CD14-positive monocyte (primary cell): ENCODE results near the gene LRP1. TPM values are rescaled to one million over a fixed set of nuclear protein-coding genes. Genes with fewer than 3 reads are reported as not detected.

ENCODE experiments used
- DNase-seq, 3 donors: peaks; one replicate each; pipeline ENCODE4 v3.0.0-alpha.2; 2011 to 2022
- H2AFZ ChIP-seq: 2 replicates; pipeline ENCODE4 v1.6.0; 2012; ENCODE audit warnings: mild to moderate bottlenecking, low read depth, low read length, inconsistent platforms; ENCODE audit not compliant: insufficient read depth, poor library complexity, severe bottlenecking
- H3K27ac ChIP-seq, 2 donors: 1 replicate in 1 of 2; 2 replicates in 1 of 2; pipeline ENCODE4 v1.5.1; 2012 to 2013; ENCODE audit warnings: low read length in 2 of 2, control low read depth in 1 of 2, inconsistent platforms in 1 of 2, low read depth in 1 of 2, mild to moderate bottlenecking in 1 of 2
- H3K27me3 ChIP-seq, 2 donors: one replicate each; pipeline versions ENCODE4 v1.6.0 to v1.6.1; 2011 to 2013; ENCODE audit warnings: low read length in 2 of 2; ENCODE audit not compliant: control insufficient read depth in 2 of 2, insufficient read depth in 2 of 2
- H3K36me3 ChIP-seq, 2 donors: replicated peaks in 1 of 2; 1 replicate in 1 of 2; 2 replicates in 1 of 2; pipeline versions ENCODE4 v1.5.1 to v1.6.1; 2012 to 2013; ENCODE audit warnings: low read length in 2 of 2, control low read depth in 1 of 2, inconsistent platforms in 1 of 2, mild to moderate bottlenecking in 1 of 2; ENCODE audit not compliant: insufficient read depth in 2 of 2, control insufficient read depth in 1 of 2
- H3K4me1 ChIP-seq, 2 donors: 1 replicate in 1 of 2; 2 replicates in 1 of 2; pipeline versions ENCODE4 v1.5.1 to v1.6.1; 2012 to 2013; ENCODE audit warnings: low read length in 2 of 2, control low read depth in 1 of 2, inconsistent platforms in 1 of 2, mild to moderate bottlenecking in 1 of 2, moderate library complexity in 1 of 2; ENCODE audit not compliant: insufficient read depth in 2 of 2, control insufficient read depth in 1 of 2
- H3K4me2 ChIP-seq: replicated peaks from 2 replicates; pipeline ENCODE3; 2012; ENCODE audit warnings: low read length, moderate library complexity, mild to moderate bottlenecking; ENCODE audit not compliant: poor library complexity, severe bottlenecking; ENCODE audit errors: extremely low read depth
- H3K4me3 ChIP-seq, 3 experiments: fragments of 200-600 bp in 1 of 3; sonication (generic) in 1 of 3; replicated peaks in 1 of 3; 1 replicate in 2 of 3; 2 replicates in 1 of 3; pipeline ENCODE4 v1.5.1; 2011 to 2013; ENCODE audit warnings: low read length in 3 of 3, mild to moderate bottlenecking in 3 of 3, control low read depth in 2 of 3, low read depth in 2 of 3, inconsistent platforms in 1 of 3, moderate library complexity in 1 of 3
- H3K79me2 ChIP-seq: 2 replicates; pipeline ENCODE4 v1.6.0; 2012; ENCODE audit warnings: mild to moderate bottlenecking, control low read depth, inconsistent platforms, low read length, moderate library complexity; ENCODE audit not compliant: insufficient read depth
- H3K9ac ChIP-seq: 2 replicates; pipeline ENCODE4 v1.6.0; 2017; ENCODE audit warnings: low read length, mild to moderate bottlenecking; ENCODE audit not compliant: insufficient read depth, poor library complexity, severe bottlenecking
- H3K9me3 ChIP-seq, 2 donors: replicated peaks in 1 of 2; 1 replicate in 1 of 2; 2 replicates in 1 of 2; pipeline versions ENCODE4 v1.5.1 to v1.6.1; 2012 to 2013; ENCODE audit warnings: low read length in 2 of 2, control low read depth in 1 of 2; ENCODE audit not compliant: control insufficient read depth in 1 of 2, insufficient read depth in 1 of 2
- H4K20me1 ChIP-seq: 2 replicates; pipeline ENCODE4 v1.6.0; 2012; ENCODE audit warnings: mild to moderate bottlenecking, low read length, control low read depth, moderate library complexity; ENCODE audit not compliant: insufficient read depth
- H3K27ac Mint-ChIP-seq, 7 donors: one replicate each; pipeline ENCODE4 v1.8.0; 2020; ENCODE audit warnings: mild to moderate bottlenecking in 7 of 7, mixed read lengths in 7 of 7, moderate library complexity in 6 of 7, inconsistent platforms in 2 of 7
- H3K27me3 Mint-ChIP-seq, 3 donors: one replicate each; pipeline ENCODE4 v1.8.0; 2021 to 2022; ENCODE audit warnings: low read depth in 3 of 3, mild to moderate bottlenecking in 3 of 3, mixed read lengths in 3 of 3, moderate library complexity in 3 of 3, inconsistent platforms in 1 of 3
- H3K36me3 Mint-ChIP-seq, 2 donors: one replicate each; pipeline ENCODE4 v1.8.0; 2020; ENCODE audit warnings: mixed read lengths in 2 of 2, inconsistent platforms in 1 of 2, mild to moderate bottlenecking in 1 of 2
- H3K4me1 Mint-ChIP-seq: one replicate; pipeline ENCODE4 v1.8.0; 2020; ENCODE audit warnings: mild to moderate bottlenecking, mixed read lengths
- H3K4me3 Mint-ChIP-seq, 2 donors: one replicate each; pipeline ENCODE4 v1.8.0; 2020; ENCODE audit warnings: mild to moderate bottlenecking in 2 of 2, mixed read lengths in 2 of 2, moderate library complexity in 1 of 2
- H3K9me3 Mint-ChIP-seq, 7 donors: one replicate each; pipeline ENCODE4 v1.8.0; 2020 to 2022; ENCODE audit warnings: mixed read lengths in 7 of 7, mild to moderate bottlenecking in 6 of 7, moderate library complexity in 6 of 7, inconsistent platforms in 2 of 7
- WGBS: methylation state at CpG from one replicate; pipeline ENCODE4 v1.1.5; 2013; ENCODE audit warnings: missing lambda C conversion rate; ENCODE audit not compliant: insufficient coverage; 5-methylcytosine and 5-hydroxymethylcytosine counted together
- intact Hi-C, 2 donors: fragments of 100-400 bp; cut with micrococcal nuclease; formaldehyde crosslinking; loops; one replicate each; pipeline versions ENCODE4 v1.15.0 to v1.15.1; 2023
- polyA plus RNA-seq, 3 donors: library from polyadenylated mRNA; depleted of rRNA in 1 of 3; unstranded in 2 of 3; stranded (reverse) in 1 of 3; fragments of 300-500 nt in 2 of 3; fragments of >200 nt in 1 of 3; fragmentation: Illumina TruSeq in 2 of 3; gene quantifications; 1 replicate in 2 of 3; 2 replicates in 1 of 3; pipeline ENCODE4 v1.2.3, GENCODE V29; 2012 to 2021
- TF ChIP-seq, protein P1 (sequence below): fragments of 200-600 bp; IDR thresholded peaks from one replicate; pipeline ENCODE4 v1.8.0; 2022; ENCODE audit warnings: antibody characterized with exemption, mild to moderate bottlenecking

Gene LRP1
- polyA plus RNA-seq, 3 donors, result 5.5 to 246 (median 10.5) TPM

DNA sequence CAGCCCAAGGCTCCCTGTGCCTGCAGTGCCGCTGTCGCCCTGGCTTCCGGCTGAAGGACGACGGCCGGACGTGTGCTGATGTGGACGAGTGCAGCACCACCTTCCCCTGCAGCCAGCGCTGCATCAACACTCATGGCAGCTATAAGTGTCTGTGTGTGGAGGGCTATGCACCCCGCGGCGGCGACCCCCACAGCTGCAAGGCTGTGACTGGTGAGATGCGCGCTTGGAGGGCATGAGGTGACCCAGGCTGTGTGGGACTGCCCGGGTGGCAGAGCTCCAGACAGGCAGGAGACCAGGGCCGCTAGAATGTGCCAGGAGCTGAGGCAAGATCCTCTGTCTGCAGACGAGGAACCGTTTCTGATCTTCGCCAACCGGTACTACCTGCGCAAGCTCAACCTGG, 68.7 kb downstream of the LRP1 start:
- DNase-seq, result no peak
- Histone ChIP-seq H3K27me3 (no peaks in the 10 kb centered on the region), H3K4me3 (no peak overlapping the region), H2AFZ (no peak overlapping the region), H3K9me3 (no peaks in the 10 kb centered on the region), H3K27ac (no peak overlapping the region), H3K36me3 (peaks cover 100% of the 10 kb centered on the region in 2 donors), H3K9ac (no peak overlapping the region), H3K79me2 (no peaks in the 10 kb centered on the region), H3K4me2 (no peak overlapping the region), H3K4me1 (no peaks in the 10 kb centered on the region), H4K20me1 (peaks cover 98% of the 10 kb centered on the region)
- Mint-ChIP-seq H3K4me3 (no peak overlapping the region), H3K4me1 (no peaks in the 10 kb centered on the region), H3K27me3 (peaks cover 1 to 20% (median 5%) of the 10 kb centered on the region in 3 donors), H3K36me3 (peaks cover 97 to 100% of the 10 kb centered on the region in 2 donors), H3K27ac (no peak overlapping the region), H3K9me3 (peaks cover 0 to 3% (median 0%) of the 10 kb centered on the region in 7 donors)
- intact Hi-C loops, result no loop called here
- WGBS, result 98% methylated on average over 21 of the region's 22 CpGs
- TF ChIP-seq, protein P1, sequence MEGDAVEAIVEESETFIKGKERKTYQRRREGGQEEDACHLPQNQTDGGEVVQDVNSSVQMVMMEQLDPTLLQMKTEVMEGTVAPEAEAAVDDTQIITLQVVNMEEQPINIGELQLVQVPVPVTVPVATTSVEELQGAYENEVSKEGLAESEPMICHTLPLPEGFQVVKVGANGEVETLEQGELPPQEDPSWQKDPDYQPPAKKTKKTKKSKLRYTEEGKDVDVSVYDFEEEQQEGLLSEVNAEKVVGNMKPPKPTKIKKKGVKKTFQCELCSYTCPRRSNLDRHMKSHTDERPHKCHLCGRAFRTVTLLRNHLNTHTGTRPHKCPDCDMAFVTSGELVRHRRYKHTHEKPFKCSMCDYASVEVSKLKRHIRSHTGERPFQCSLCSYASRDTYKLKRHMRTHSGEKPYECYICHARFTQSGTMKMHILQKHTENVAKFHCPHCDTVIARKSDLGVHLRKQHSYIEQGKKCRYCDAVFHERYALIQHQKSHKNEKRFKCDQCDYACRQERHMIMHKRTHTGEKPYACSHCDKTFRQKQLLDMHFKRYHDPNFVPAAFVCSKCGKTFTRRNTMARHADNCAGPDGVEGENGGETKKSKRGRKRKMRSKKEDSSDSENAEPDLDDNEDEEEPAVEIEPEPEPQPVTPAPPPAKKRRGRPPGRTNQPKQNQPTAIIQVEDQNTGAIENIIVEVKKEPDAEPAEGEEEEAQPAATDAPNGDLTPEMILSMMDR, result no peak

DNA sequence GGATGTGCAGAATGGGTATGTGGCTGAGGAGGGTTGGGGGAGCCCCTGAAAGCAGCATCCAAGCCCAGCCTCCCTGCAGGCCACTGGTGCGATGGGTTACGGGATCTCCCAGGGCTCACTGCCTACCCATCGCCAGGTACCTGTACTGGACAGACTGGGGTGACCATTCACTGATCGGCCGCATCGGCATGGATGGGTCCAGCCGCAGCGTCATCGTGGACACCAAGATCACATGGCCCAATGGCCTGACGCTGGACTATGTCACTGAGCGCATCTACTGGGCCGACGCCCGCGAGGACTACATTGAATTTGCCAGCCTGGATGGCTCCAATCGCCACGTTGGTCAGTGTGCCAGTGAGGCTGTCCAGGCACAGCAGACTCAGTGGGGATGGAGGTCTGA, 70.0 kb downstream of the LRP1 start:
- Mint-ChIP-seq H3K36me3 (peaks cover 98 to 100% of the 10 kb centered on the region in 2 donors), H3K4me3 (no peak overlapping the region), H3K4me1 (no peaks in the 10 kb centered on the region), H3K27ac (no peak overlapping the region), H3K9me3 (peaks cover 0 to 3% (median 0%) of the 10 kb centered on the region in 7 donors), H3K27me3 (peaks cover 1 to 17% (median 4%) of the 10 kb centered on the region in 3 donors)
- intact Hi-C loops, result no loop called here
- no peak for DNase-seq
- no peak overlapping the region for H3K4me2 ChIP-seq
- H3K27me3 ChIP-seq, result no peaks in the 10 kb centered on the region
- H4K20me1 ChIP-seq, result peaks cover 98% of the 10 kb centered on the region
- no peaks in the 10 kb centered on the region for H3K9me3 ChIP-seq
- WGBS, result over 99% methylated on average over 15 of the region's 17 CpGs
- H3K36me3 ChIP-seq, result peaks cover 100% of the 10 kb centered on the region in 2 donors
- H3K27ac ChIP-seq, result no peak overlapping the region
- H2AFZ ChIP-seq, result no peak overlapping the region
- no peak overlapping the region for H3K9ac ChIP-seq
- no peaks in the 10 kb centered on the region for H3K4me1 ChIP-seq
- TF ChIP-seq, protein P1, result no peak
- no peak overlapping the region for H3K4me3 ChIP-seq
- no peaks in the 10 kb centered on the region for H3K79me2 ChIP-seq
